Right renal pelvis (tissue), 4 donors: ENCODE measurements around the gene CHD2. TPM values are rescaled to one million over a fixed set of nuclear protein-coding genes. Genes with fewer than 3 reads are reported as not detected.
"Not testable (repeated sequence)": the region's sequence is repeated elsewhere in the genome, so short reads cannot be mapped to it uniquely, and the experiment has no call there.

Experiments
- DNase-seq, 4 donors: peaks; one replicate each; pipeline ENCODE4 v3.0.0-alpha.2; 2013; ENCODE audit warnings: low read depth in 4 of 4, low spot score in 3 of 4, missing footprints in 1 of 4
- polyA plus RNA-seq, 4 donors: library from polyadenylated mRNA; unstranded; fragments of 120-200 nt; gene quantifications; one replicate each; pipeline ENCODE4 v1.2.1, GENCODE V29; 2013; ENCODE audit not compliant: insufficient read length in 4 of 4

CHD2 gene
- polyA plus RNA-seq, 4 donors, result 110 to 120 (median 113) TPM

- no peak for DNase-seq
Measured at GRCh38 chr15:93060336-93061248, 160.5 kb downstream of the CHD2 start.

GRCh38 chr15:93062628-93063261, 162.6 kb downstream of the CHD2 start:
- DNase-seq, result not testable (repeated sequence)

GRCh38 chr15:93063262-93063671, 163.1 kb downstream of the CHD2 start:
- DNase-seq, result no peak

- DNase-seq, result no peak
Measured at GRCh38 chr15:93063796-93064690, 163.9 kb downstream of the CHD2 start.

- no peak for DNase-seq
Measured at GRCh38 chr15:93065641-93066045, 165.5 kb downstream of the CHD2 start.

- DNase-seq, result no peak
Measured at GRCh38 chr15:93066224-93066681, 166.1 kb downstream of the CHD2 start.

GRCh38 chr15:93066834-93067648, 166.9 kb downstream of the CHD2 start:
- DNase-seq, result no peak

GRCh38 chr15:93067649-93068085, 167.5 kb downstream of the CHD2 start:
- DNase-seq, result no peak

- no peak for DNase-seq
Measured at GRCh38 chr15:93068581-93069199, 168.6 kb downstream of the CHD2 start.

GRCh38 chr15:93070132-93070531, 170.0 kb downstream of the CHD2 start:
- no peak for DNase-seq

GRCh38 chr15:93070551-93071296, 170.6 kb downstream of the CHD2 start:
- no peak for DNase-seq

GRCh38 chr15:93071469-93071936, 171.4 kb downstream of the CHD2 start:
- no peak for DNase-seq

GRCh38 chr15:93072011-93072410, 171.9 kb downstream of the CHD2 start:
- peak in 3 of 4 donors; percentile 39 to 69 (median 66) for DNase-seq

GRCh38 chr15:93072411-93073394, 172.6 kb downstream of the CHD2 start:
- peak; percentile 73 to 79 (median 76) for DNase-seq

- no peak for DNase-seq
Measured at GRCh38 chr15:93073465-93073952, 173.4 kb downstream of the CHD2 start.

- DNase-seq, result no peak
Measured at GRCh38 chr15:93074599-93074998, 174.5 kb downstream of the CHD2 start.

GRCh38 chr15:93076217-93076616, 176.1 kb downstream of the CHD2 start:
- no peak for DNase-seq
